IPS DF 19.7 (cell line): Measurements from ENCODE around the gene SGO2.
"Not testable (repeated sequence)": the region's sequence is repeated elsewhere in the genome, so short reads cannot be mapped to it uniquely, and the experiment has no call there.

Source experiments
- DNase-seq: peaks from one replicate; pipeline ENCODE4 v3.0.0-alpha.2; 2013; ENCODE audit warnings: low read depth, low spot score

The SGO2 gene

GRCh38 chr2:200523604-200524003, 2.4 kb upstream of the SGO2 start:
- no peak for DNase-seq

- no peak for DNase-seq
Observed at GRCh38 chr2:200525066-200525465, 941 bp upstream of the SGO2 start.

GRCh38 chr2:200525551-200525881, 491 bp upstream of the SGO2 start:
- DNase-seq = no peak

GRCh38 chr2:200528228-200528627, 2.2 kb downstream of the SGO2 start:
- DNase-seq = no peak

- no peak for DNase-seq
Observed at GRCh38 chr2:200533754-200534153, 7.7 kb downstream of the SGO2 start.

GRCh38 chr2:200534572-200534971, 8.6 kb downstream of the SGO2 start:
- no peak for DNase-seq

GRCh38 chr2:200538139-200538538, 12.1 kb downstream of the SGO2 start:
- DNase-seq = no peak

GRCh38 chr2:200540793-200541192, 14.8 kb downstream of the SGO2 start:
- DNase-seq = no peak

- DNase-seq = not testable (repeated sequence)
Observed at GRCh38 chr2:200566596-200566995, 40.6 kb downstream of the SGO2 start.

DNA sequence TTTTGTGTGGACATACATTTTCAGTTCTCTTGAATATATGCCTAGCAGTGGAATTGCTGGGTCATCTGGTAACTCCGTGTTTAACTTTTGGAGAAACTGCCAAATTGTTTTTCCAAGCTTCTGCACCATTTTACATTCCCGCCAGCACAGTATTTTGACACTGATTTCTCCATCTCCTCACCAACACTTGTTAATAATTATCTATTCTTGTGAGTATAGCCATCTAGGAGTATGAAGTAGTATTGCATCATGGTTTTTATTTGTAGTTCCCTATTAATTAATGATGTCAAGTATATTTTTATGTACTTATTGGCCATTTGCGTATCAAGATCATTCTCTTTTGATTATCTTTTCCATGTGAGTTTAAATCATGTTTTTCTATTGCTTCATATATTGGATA, 41.9 kb downstream of the SGO2 start:
- no peak for DNase-seq

- DNase-seq = no peak
Observed at GRCh38 chr2:200575957-200576356, 50.0 kb downstream of the SGO2 start.

- no peak for DNase-seq
Observed at GRCh38 chr2:200577027-200577426, 51.0 kb downstream of the SGO2 start.

DNA sequence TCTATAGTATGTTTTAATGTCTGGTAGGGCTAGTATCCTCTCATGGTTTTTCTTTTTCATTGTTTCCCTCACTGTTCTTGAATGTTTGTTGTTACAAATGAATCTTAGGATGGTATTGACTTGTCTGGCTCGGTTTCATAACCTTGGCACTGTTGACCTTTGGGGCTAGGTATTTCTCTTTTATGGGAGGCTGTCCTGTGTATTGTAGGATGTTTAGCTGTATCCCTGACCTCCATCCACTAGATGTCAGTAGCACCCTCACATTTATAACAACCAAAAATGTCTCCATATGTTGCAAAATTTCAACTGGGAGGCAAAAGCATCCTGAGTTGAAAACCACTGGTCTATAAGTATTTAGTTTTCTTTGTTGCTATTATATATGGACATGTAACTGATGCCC, 52.8 kb downstream of the SGO2 start:
- DNase-seq = no peak

GRCh38 chr2:200584639-200585038, 58.6 kb downstream of the SGO2 start:
- no peak for DNase-seq

DNA sequence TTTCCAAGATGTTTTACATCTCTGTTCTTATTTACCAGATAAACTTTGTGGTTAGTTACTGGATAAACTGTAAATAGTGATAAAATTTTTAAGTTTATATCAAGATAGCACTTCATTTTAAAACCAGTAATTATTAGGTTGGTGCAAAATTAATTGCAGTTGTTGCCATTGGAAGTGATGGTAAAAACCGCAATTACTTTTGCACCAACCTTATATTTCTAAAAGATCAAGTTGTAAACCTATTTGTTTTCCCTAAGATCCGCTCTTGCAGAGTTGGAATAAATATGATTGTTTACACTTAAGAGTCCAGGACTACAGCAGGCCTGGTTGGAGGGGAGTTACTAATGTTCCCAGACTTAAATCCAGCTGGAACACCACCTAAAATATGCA, 59.3 kb downstream of the SGO2 start:
- DNase-seq = no peak

DNA sequence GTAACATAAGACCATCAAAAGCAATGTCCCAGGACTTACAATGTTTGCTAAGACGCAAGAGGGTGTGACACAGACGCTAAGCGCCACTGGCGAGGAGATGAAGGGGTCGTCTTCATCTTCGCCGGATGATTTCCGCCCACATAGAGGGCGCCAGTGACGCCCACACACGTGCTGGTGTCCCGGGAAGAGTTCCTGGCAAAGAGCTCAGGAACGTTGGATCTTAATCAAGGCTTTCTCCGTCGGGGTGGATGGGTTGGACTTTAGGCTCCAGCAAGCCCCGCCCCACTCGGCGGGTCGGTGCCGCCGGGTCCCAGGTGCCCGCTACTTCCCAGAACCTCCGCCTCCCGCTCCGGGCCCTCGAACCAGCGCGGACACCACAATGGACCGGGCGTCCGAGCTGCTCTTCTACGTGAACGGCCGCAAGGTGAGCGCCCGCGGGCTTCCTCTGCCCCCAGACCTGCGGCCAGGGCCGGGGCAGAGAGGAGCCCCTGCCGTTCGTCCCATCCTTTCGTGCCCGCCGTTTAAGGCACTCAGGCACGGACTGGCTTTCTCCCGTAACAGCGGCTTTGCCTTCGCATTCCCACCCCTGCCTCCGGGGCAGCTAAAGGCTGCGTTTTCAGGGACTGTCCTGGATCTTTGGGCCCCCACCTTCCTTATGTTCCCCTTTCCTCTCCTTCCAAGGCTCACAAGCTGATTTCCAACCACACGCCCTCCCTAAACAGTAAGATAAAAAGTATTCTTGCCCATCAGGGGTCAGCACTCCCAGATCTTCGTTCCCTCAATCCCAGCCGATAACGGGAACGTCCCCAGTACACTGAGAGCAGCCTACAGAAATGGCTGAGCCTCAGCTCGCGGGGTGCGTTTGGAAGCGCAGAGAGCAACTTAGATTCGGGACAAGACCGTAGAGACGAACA, 60.0 kb downstream of the SGO2 start, which contains the start of gene AOX1:
Gene AOX1 (plus strand): TSS at position 285 of the 914 bp plus-strand sequence. CDS start 95 bp downstream, at position 380.
- DNase-seq = peak; percentile 48

DNA sequence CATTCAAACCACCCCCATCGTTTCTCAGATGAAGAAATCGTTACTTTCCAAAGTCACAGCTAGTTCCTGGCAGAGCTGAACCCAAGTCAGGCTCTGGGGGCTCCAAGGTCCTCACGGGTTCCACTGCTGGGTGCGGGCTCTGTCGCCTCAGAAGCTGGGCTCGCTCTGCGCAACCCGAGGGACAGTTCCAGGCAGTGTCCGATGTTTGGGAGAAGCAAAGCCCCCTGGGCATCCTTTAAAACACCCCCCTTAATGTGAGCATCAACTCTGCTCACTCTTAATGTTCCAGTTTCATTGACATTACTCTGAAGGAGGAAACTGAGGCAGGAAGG, 60.6 kb downstream of the SGO2 start:
- DNase-seq = no peak

DNA sequence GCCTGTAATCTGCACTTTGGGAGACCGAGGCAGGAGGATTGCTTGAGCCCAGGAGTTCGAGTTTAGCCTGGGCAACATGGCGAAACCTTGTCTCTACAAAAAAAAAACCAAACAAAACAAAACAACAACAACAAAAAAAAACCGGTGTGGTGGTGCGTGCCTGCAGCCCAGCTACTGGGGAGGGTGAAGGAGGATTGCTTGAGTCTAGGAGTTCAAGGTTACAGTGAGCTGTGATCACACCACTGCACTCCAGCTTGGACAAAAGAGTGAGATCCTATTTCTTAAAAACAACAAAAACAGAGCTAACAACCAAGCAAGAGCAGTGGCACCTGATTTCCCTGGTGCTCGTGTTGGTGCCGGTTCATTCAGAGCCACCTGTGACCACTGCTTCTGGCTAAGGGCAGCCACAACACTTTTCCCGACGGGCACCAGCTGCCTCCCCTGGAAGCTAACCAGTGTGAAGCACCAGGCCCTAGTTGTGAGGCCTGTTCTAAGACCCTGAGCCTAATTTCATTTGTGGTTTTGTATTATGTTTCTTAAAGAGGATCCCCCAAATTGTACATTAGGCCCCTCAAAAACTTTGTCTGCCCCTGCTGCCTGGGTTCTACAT, 61.1 kb downstream of the SGO2 start:
- no peak for DNase-seq

DNA sequence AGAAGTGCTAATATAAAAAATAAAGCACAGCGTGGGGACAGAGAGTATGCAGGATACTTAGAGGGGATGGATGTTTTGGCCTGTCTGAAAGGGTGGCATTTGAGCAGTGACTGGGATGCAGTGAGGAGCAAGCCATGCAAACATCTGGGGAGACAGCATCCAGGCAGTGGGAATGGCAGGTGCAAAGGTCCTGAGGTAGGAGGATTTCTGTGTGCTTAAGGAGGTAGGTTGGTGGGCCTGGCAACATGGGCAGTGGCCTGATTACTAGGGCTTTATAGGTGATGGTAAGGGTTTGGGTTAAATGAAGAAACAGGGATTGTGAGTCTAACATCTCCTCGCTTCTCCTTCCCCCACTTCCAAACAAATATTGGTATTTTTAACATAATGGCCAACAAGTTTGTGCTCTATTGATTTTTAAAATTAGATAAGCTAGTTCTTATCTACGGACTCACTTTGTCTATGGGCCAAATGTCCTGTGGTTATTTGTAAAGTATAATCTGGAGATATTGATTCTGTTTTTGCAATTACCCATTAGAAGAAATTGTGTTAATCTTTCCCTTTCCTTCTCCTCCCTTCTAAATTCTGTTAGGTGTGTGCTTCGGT, 62.2 kb downstream of the SGO2 start:
- DNase-seq = no peak

- DNase-seq = no peak
Observed at GRCh38 chr2:200590090-200590489, 64.1 kb downstream of the SGO2 start.

DNA sequence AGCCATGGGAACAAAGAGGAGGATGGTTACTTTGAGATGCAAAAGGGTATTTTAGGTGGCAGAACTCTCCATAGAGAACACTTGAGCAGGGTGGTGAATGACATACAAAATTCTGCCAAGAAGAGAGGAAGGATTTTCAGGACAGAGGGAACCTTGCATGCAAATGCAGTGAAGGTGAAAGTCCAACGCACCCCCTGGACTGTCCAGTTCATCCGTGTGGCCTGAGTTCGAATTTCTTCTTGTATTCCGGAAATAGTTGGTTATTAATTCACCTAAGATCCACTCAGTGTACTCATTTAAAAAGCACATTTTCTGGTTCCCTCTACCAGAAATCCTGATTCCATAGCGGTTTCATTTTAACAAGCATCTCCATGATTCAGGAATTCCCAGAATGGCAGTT, 65.3 kb downstream of the SGO2 start:
- DNase-seq = no peak

- DNase-seq = no peak
Observed at GRCh38 chr2:200592406-200593075, 66.5 kb downstream of the SGO2 start.
